A673 (cell line): ENCODE measurements around the gene TRPM2. TPM values are rescaled to one million over a fixed set of nuclear protein-coding genes. Genes with fewer than 3 reads are reported as not detected.

ENCODE experiments used
- BruUV-seq: library from RNA; stranded (reverse); fragments of 400-500 nt; replicated peaks from 2 replicates; lab custom pipeline; 2021; lab: Mats Ljungman, UMichigan
- CTCF ChIA-PET: fragments of 300-600 bp; sonication (Branson Sonifier 250); formaldehyde crosslinking; loops from one replicate; lab custom pipeline; 2022; ENCODE audit warnings: antibody characterized with exemption; lab: Charles Lee
- POLR2A ChIA-PET: fragments of 300-600 bp; sonication (Branson Sonifier 250); formaldehyde crosslinking; loops from one replicate; lab custom pipeline; 2022; ENCODE audit warnings: antibody characterized with exemption; ENCODE audit not compliant: low non-redundant PET; lab: Charles Lee
- DNase-seq: peaks from one replicate; pipeline ENCODE4 v3.0.0-alpha.2; 2015; ENCODE audit warnings: low spot score
- H3K27ac ChIP-seq: fragments of 200-600 bp; sonication (generic); 2 replicates; pipeline ENCODE4 v1.5.1; 2016; ENCODE audit warnings: mixed run types, low read depth, mild to moderate bottlenecking, mixed read lengths, antibody characterized with exemption, low read length; ENCODE audit not compliant: poor library complexity, severe bottlenecking
- H3K27me3 ChIP-seq: fragments of 200-600 bp; sonication (generic); replicated peaks from 2 replicates; pipeline ENCODE4 v1.6.1; 2017; ENCODE audit warnings: mixed run types, low read depth, mild to moderate bottlenecking, mixed read lengths, antibody characterized with exemption, low read length; ENCODE audit not compliant: insufficient read depth, poor library complexity
- H3K36me3 ChIP-seq: fragments of 200-600 bp; sonication (generic); 2 replicates; pipeline ENCODE4 v1.6.1; 2016; ENCODE audit warnings: mixed run types, mild to moderate bottlenecking, mixed read lengths, antibody characterized with exemption, low read length; ENCODE audit not compliant: insufficient read depth, poor library complexity, severe bottlenecking
- H3K4me1 ChIP-seq: fragments of 200-600 bp; sonication (generic); 2 replicates; pipeline ENCODE4 v1.6.1; 2017; ENCODE audit warnings: mixed run types, mild to moderate bottlenecking, mixed read lengths, antibody characterized with exemption, low read length; ENCODE audit not compliant: insufficient read depth, poor library complexity, severe bottlenecking
- H3K4me3 ChIP-seq: fragments of 200-600 bp; sonication (generic); 2 replicates; pipeline ENCODE4 v1.5.1; 2016; ENCODE audit warnings: low read depth, mixed run types, mild to moderate bottlenecking, mixed read lengths, low read length; ENCODE audit not compliant: poor library complexity, severe bottlenecking
- H3K9me3 ChIP-seq: fragments of 200-600 bp; sonication (generic); 2 replicates; pipeline ENCODE4 v1.6.1; 2016; ENCODE audit warnings: mixed run types, low read depth, mild to moderate bottlenecking, mixed read lengths, antibody characterized with exemption, low read length; ENCODE audit not compliant: poor library complexity, severe bottlenecking
- CTCF ChIP-seq: fragments of 300-800, 200-600 bp; sonication (generic); conservative IDR thresholded peaks from 2 replicates; pipeline ENCODE4 v1.5.1; 2017; ENCODE audit warnings: low read depth, mild to moderate bottlenecking, antibody characterized with exemption, low read length, moderate library complexity, mixed read lengths
- EZH2 ChIP-seq: fragments of 200-600 bp; sonication (generic); IDR thresholded peaks from 2 replicates; pipeline ENCODE4 v1.6.1; 2017; ENCODE audit warnings: borderline replicate concordance, low read depth, mild to moderate bottlenecking, mixed read lengths, antibody characterized with exemption, low read length; ENCODE audit not compliant: poor library complexity, severe bottlenecking
- intact Hi-C: fragments of 100-400 bp; cut with micrococcal nuclease; formaldehyde crosslinking; loops from one replicate; pipeline ENCODE4 v1.10.0; 2022; ENCODE audit not compliant: unreplicated experiment
- total RNA-seq: library from RNA; stranded (reverse); gene quantifications from 2 replicates; pipeline ENCODE4 v1.2.3, GENCODE V29; 2021

Gene TRPM2
- total RNA-seq, 1 experiment from 2014 or later = 0.21 TPM

- intact Hi-C loops = no loop called here
- POLR2A ChIA-PET = no interaction called here
- TF ChIP-seq EZH2 (no peak), CTCF (no peak)
- Histone ChIP-seq H3K27ac (no peak overlapping the region), H3K36me3 (peaks cover 22% of the 10 kb centered on the region), H3K4me3 (no peak overlapping the region), H3K27me3 (no peaks in the 10 kb centered on the region), H3K9me3 (no peaks in the 10 kb centered on the region), H3K4me1 (no peaks in the 10 kb centered on the region)
- BruUV-seq = no TSS peak
- no peak for DNase-seq
- CTCF ChIA-PET = no interaction called here
Observed at GRCh38 chr21:44324106-44324853, 29.1 kb upstream of the TRPM2 start.

- POLR2A ChIA-PET = no interaction called here
- Histone ChIP-seq H3K9me3 (no peaks in the 10 kb centered on the region), H3K27ac (no peak overlapping the region), H3K27me3 (no peaks in the 10 kb centered on the region), H3K36me3 (peaks cover 22% of the 10 kb centered on the region), H3K4me3 (no peak overlapping the region), H3K4me1 (no peaks in the 10 kb centered on the region)
- intact Hi-C loops = no loop called here
- no peak for TF ChIP-seq EZH2
- TF ChIP-seq CTCF = no peak
- BruUV-seq = no TSS peak
- no peak for DNase-seq
- CTCF ChIA-PET = no interaction called here
Observed at GRCh38 chr21:44324854-44325107, 28.6 kb upstream of the TRPM2 start.

- TF ChIP-seq EZH2 = no peak
- Histone ChIP-seq H3K4me1 (no peaks in the 10 kb centered on the region), H3K4me3 (no peak overlapping the region), H3K27ac (no peak overlapping the region), H3K36me3 (peaks cover 22% of the 10 kb centered on the region), H3K27me3 (no peaks in the 10 kb centered on the region), H3K9me3 (no peaks in the 10 kb centered on the region)
- BruUV-seq = no TSS peak
- ChIA-PET POLR2A (no interaction called here), CTCF (no interaction called here)
- intact Hi-C loops = no loop called here
- DNase-seq = no peak
Observed at GRCh38 chr21:44325386-44326271, 27.8 kb upstream of the TRPM2 start.
